Stimulated activated CD8-positive, alpha-beta memory T cell treated with anti-CD3 and anti-CD28 coated beads, Interleukin-15, amount 100 ng/mL, for 24 hours (primary cell): Measurements from ENCODE around the gene CFAP119.
A peak's percentile ranks its signal among the peaks of the same experiment; 100 is the strongest.

ENCODE experiments used
- DNase-seq: peaks from one replicate; pipeline ENCODE4 v3.0.0-alpha.2; 2020; ENCODE audit warnings: low read depth

The CFAP119 gene

DNA sequence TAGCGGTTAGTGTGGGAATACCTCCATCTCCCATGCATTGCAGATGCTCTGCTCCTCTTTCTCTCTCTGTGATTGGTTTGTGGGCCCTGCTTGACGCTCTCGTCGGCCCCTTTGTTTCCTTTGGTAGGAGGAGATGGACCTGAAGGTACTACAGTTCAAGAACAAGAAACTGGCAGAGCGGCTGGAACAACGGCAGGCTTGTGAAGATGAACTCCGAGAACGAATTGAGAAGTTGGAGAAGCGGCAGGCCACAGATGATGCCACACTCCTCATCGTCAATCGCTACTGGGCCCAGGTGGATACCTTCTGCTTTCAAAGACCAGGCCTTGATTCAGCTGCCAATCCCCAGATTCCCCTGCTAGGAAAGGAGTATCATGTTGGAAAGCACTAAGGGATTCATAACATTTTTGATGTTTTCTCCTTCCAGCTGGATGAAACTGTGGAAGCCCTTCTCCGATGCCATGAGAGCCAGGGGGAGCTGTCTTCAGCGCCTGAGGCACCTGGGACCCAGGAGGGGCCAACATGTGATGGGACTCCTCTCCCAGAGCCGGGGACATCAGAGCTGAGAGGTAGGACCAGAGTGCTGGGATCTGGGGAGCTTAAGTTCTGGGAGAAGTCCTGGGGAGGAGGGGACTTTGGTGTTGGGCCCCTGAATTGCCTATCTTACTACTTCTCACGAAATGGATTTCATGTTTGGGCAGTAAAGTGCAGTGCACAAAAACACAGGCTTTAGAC lies 1.3 kb upstream of the CFAP119 start:
- DNase-seq = no peak

DNA sequence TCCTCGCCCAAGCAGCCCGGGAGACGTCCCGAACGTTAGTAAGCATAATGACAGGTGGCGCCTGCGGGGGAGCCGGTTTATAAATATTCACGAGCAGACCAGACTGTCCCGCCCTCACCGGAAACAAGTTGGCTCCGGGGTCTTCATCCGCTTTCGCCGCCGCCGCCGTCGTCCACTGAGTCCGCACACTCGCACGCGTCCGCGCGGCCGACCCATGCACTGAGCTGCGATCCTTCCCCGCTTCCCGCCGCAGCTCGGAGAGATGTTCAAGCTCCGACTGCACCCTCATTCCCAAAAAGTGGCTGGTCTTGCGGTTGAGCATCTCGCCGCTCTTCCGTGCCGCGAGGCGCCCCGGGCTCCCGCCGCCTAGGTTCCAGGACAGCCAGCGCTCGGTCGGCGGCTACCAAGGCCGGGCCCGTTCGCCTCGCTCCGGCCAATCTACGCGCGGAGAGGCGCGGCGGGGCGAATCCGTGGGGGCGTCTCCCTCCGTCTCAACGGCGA lies 385 bp downstream of the CFAP119 start:
- no peak for DNase-seq

- DNase-seq = no peak
Measured at GRCh38 chr16:30760577-30761426, 1.1 kb downstream of the CFAP119 start.

GRCh38 chr16:30760001-30760559 lies 1.8 kb downstream of the CFAP119 start:
- no peak for DNase-seq

DNA sequence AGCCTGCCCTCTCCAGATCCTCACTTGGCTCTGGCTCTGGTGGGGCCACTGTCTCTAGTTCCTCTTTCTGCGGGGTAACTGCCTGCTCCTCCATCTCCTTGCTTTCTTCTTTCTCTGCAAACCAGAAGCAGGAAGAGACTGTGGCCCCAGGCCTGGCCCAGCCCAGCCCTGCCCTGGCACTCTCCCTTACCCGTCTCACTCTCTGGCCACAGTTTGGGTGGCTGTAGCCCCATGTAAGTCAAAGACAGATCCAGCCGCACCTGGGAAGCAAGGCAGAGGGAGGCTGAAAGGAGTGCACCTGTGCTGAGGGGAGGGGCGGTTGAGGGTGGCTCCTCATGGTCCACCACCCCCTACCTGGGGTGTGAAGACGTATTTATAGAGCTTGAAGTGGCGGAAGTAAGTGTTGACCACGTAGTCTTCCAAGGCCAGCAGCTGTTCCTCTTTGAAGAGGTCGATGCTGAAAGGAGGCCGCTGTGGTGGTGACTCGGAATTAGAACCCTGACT lies 2.8 kb downstream of the CFAP119 start:
- no peak for DNase-seq

- DNase-seq = no peak
Measured at GRCh38 chr16:30757316-30757715, 4.5 kb downstream of the CFAP119 start.

DNA sequence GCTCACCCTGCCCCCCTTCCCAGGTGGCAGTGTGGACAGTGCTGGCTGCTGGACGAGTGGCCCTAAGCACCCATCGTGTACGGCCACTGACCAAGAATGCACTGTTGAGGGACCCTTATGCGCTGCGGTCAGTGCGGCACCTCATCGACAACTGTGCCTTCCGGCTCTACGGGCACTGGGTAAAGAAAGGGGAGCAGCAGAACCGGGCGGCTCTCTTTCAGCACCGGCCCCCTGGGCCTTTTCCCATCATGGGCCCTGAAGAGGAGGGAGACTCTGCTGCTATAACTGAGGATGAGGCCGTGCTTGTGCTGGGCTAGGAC lies 5.1 kb downstream of the CFAP119 start:
- DNase-seq = no peak

- DNase-seq = no peak
Measured at GRCh38 chr16:30755955-30756780, 5.7 kb downstream of the CFAP119 start.

GRCh38 chr16:30753596-30753995 lies 8.3 kb downstream of the CFAP119 start:
- DNase-seq = no peak

- no peak for DNase-seq
Measured at GRCh38 chr16:30750876-30751465, 10.9 kb downstream of the CFAP119 start.

- no peak for DNase-seq
Measured at GRCh38 chr16:30750201-30750600, 11.7 kb downstream of the CFAP119 start.

DNA sequence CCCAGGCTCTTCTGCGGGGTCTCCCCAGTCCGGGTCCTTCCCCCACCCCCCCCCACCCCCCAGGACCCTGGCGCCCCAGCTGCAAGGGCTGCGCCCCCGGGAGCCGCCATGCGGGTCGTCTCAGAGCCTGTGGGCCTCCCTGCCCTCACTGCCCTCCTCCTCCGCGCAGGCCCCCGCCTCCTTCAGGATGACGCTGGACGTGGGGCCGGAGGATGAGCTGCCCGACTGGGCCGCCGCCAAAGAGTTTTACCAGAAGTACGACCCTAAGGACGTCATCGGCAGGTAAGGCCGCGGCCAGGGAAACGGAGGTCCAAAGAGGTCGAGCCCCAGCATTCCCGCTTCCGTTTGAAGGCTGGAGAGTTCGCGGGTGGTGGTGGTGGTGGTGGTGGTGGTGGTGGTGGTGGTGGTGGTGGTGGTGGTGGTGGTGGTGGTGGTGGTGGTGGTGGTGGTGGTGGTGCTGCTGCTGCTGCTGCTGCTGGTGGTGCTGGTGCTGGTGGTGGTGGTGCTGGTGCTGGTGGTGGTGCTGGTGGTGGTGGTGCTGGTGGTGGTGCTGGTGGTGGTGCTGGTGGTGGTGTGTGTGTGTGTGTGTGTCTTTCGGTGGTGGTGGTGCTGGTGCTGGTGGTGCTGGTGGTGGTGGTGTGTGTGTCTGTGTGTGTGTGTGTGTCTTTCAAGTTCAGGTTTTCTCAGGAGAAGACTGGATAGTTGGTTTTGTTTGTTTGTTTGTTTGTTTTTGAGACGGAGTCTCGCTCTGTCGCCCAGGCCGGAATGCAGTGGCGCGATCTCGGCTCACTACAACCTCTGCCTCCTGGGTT lies 13.0 kb downstream of the CFAP119 start:
- DNase-seq = no peak

DNA sequence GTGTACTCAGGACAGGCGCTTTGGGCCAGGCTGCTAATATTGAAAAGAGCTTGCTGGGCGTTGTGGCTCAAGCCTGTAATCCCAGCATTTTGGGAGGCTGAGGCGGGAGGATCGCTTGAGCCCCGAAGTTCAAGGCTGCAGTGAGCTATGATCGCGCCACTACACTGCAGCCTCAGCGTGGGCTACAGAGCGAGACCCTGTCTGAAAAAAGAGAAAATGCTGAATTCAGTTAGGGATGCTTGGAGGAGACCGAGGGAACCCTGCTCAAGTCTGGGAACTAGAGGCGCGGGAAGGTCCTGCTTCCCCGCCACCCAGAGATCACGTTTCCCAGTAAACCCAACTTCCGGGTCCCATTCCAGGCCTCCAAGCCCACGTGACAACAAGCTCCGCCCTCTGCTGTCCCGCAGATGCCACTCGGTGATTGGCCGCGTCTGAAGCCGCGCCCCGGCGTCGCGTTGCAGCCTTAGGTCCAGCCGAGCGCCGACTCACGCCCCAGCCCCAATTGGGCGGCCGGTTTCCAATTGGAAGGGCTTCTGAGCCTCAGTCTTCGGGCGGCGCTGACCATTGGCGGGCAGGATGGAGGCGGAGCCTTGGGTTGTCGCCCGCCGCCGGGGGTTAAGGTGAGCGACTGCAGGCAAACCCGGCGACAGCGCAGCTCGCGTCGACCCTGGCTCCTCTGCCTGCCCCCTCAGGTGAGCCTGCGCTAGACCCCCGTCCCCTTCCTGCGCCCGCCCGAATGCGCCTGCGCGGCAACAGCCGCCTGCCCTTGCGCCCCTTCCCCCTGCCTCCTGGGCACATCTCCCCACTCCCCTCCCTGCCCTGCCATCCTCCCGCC lies 13.8 kb downstream of the CFAP119 start, which contains the start of gene PHKG2:
TSS of gene PHKG2 (plus strand) at position 627 of the 835 bp plus-strand sequence. CDS start 396 bp downstream, outside the sequence.
- DNase-seq = peak; percentile 83

DNA sequence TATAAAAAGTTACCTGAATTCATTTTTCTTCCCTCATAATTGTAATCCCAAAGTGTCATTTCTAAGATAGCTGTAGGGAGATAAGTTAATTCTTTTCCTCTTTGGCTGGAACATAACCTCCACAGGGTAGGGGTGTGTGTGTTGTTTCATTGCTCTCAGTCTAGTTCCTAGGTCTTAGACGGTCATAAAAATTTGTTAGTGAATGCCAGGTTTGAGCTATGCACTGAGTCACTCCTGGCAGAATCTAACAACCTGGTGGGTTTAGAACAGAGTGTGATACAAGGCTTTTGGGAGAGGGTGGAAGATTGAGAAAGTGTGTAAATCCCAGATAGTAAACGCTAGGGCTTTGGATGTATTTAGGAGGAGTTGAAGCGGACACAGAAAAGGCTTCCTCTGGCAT lies 14.5 kb downstream of the CFAP119 start:
- no peak for DNase-seq

DNA sequence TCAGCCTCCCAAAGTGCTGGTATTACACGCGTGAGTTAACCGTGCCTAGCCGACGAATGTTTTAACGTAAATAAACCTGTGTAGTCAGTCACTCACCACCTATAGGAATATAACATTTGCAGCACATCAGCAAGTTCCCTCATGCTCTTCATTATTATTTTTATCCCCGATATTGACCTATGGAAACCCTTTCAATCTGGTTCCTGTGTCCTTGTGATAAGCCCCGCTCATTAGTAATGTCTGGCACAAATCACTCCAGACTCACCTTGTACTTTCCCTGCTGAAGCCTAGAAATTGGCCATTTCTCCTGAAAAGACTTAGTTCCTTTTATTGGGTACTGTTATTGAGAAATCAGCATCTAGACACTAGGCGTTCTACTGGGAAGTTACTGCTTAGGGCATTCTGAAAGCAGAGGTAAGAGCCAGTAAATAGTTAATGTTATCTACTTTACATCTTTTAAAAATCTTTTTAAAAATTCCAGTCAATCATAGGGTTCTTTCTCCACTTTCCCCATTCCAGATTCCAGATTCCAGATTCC lies 15.2 kb downstream of the CFAP119 start:
- no peak for DNase-seq

DNA sequence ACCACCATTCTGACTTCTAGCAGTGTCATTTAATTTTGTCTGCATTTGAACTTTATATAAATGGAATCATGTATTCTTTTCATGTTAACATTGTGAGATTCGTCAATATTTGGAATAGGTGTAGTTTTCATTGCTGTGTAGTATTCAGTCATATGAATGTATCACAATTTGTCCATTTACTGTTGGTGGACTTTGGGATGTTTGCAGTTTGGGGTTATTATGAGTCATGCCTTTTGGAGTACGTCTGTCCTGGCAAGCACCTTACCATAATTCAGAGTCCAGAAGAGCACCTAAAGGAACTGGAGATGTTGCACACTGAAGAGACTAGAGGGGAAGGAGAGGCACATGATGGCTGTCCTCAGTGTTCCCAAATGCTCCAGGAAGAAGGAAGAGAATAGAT lies 16.8 kb downstream of the CFAP119 start:
- DNase-seq = no peak

DNA sequence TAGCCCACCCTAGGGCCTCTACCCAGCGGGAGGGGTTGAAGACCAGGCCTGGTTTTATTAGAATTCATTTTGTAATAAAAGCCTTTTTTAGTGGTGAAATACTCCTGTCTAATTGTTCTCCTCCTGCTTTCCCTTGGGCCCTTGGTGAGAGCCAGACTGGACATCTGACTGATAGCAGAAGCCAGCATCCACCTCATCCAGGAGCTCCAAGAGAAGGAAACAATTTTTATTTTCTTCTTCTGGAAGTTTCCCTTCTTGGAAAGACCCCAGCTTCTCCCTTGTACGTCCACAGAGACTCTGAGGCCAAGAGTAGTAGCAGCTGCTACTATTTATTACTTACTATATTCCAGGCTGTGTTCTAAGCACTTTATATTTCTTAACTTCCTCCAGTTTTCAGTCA lies 17.7 kb downstream of the CFAP119 start:
- DNase-seq = no peak

GRCh38 chr16:30743716-30744115 lies 18.1 kb downstream of the CFAP119 start:
- no peak for DNase-seq

DNA sequence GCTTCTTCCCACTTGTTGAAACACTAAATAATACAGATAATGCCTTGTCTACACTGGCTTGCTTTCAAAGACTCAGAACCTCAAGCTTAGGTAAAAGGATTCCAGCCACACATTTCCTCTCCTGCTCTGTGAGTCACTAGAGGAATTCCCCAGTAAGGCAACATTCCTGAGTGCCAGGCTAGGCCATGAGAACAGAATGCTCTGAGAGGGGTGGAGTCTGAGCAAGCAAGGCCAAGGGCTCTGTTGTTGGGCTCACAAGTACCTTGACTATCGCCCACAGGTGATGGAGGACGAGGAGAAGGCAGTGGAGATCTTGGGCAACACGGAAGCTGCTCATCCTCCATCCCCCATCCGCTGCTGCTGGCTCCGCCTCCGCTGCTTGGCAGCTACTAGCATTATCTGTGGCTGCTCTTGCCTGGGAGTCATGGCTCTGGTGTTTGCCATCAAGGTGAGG lies 20.4 kb downstream of the CFAP119 start:
- no peak for DNase-seq
